Loucy (cell line): Measurements from ENCODE around the gene TM9SF2.

Experiments
- H2AFZ ChIP-seq: fragments of 200-600 bp; sonication (generic); 2 replicates; pipeline ENCODE4 v1.6.0; 2016; ENCODE audit warnings: antibody characterized with exemption, mild to moderate bottlenecking, low read length, moderate library complexity
- H3F3A ChIP-seq: fragments of 200-600 bp; 2 replicates; pipeline ENCODE4 v1.6.0; 2016; ENCODE audit warnings: antibody characterized with exemption, low read depth, mild to moderate bottlenecking
- H3K27me3 ChIP-seq: fragments of 200-600 bp; sonication (generic); 2 replicates; pipeline ENCODE4 v1.6.1; 2014; ENCODE audit warnings: low read length, mild to moderate bottlenecking; ENCODE audit not compliant: insufficient read depth, poor library complexity, severe bottlenecking
- H3K36me3 ChIP-seq: fragments of 200-600 bp; sonication (generic); 2 replicates; pipeline ENCODE4 v1.6.1; 2016; ENCODE audit warnings: low read length; ENCODE audit not compliant: insufficient read depth
- H3K4me1 ChIP-seq: fragments of 200-600 bp; sonication (generic); 2 replicates; pipeline ENCODE4 v1.5.1; 2014; ENCODE audit warnings: low read length, mild to moderate bottlenecking; ENCODE audit not compliant: insufficient read depth, poor library complexity, severe bottlenecking
- H3K4me2 ChIP-seq: fragments of 200-600 bp; sonication (generic); 2 replicates; pipeline ENCODE4 v1.6.0; 2014; ENCODE audit warnings: antibody characterized with exemption, low read length, low read depth, mild to moderate bottlenecking; ENCODE audit not compliant: poor library complexity, severe bottlenecking
- H3K4me3 ChIP-seq: fragments of 200-600 bp; sonication (generic); 2 replicates; pipeline ENCODE4 v1.5.1; 2014; ENCODE audit warnings: low read length, mild to moderate bottlenecking, mixed read lengths; ENCODE audit not compliant: poor library complexity, severe bottlenecking
- H3K79me2 ChIP-seq: fragments of 200-600 bp; sonication (generic); 2 replicates; pipeline ENCODE4 v1.6.1; 2014; ENCODE audit warnings: low read length; ENCODE audit not compliant: insufficient read depth
- H3K9ac ChIP-seq: fragments of 200-600 bp; sonication (generic); 2 replicates; pipeline ENCODE4 v1.6.0; 2014; ENCODE audit warnings: mild to moderate bottlenecking, low read depth, low read length, moderate library complexity; ENCODE audit not compliant: poor library complexity, severe bottlenecking
- H3K9me2 ChIP-seq: fragments of 200-600 bp; sonication (generic); replicated peaks from 2 replicates; pipeline ENCODE4 v1.6.1; 2016; ENCODE audit warnings: low read depth, low read length, mixed read lengths
- H3K9me3 ChIP-seq: fragments of 200-600 bp; sonication (generic); 2 replicates; pipeline ENCODE4 v1.6.1; 2014; ENCODE audit warnings: mild to moderate bottlenecking, antibody characterized with exemption, low read length, low read depth; ENCODE audit not compliant: insufficient read depth
- H4K20me1 ChIP-seq: fragments of 200-600 bp; sonication (generic); 2 replicates; pipeline ENCODE4 v1.6.0; 2014; ENCODE audit warnings: antibody characterized with exemption, low read length, mild to moderate bottlenecking; ENCODE audit not compliant: insufficient read depth, poor library complexity, severe bottlenecking
- EZH2phosphoT487 ChIP-seq: fragments of 200-600 bp; IDR thresholded peaks from 2 replicates; pipeline ENCODE4 v1.6.1; 2018; ENCODE audit warnings: antibody characterized with exemption, mild to moderate bottlenecking, moderate library complexity, borderline replicate concordance
- TF ChIP-seq, protein P1 (sequence below): fragments of 200-600 bp; sonication (generic); conservative IDR thresholded peaks from 2 replicates; pipeline ENCODE4 v1.5.1; 2014; ENCODE audit warnings: mild to moderate bottlenecking, antibody characterized with exemption, low read length

TM9SF2 gene

GRCh38 chr13:99577934-99578917 is 77.0 kb downstream of the TM9SF2 start:
- Histone ChIP-seq H3K9me2 (no peaks in the 10 kb centered on the region), H3F3A (no peaks in the 10 kb centered on the region), H3K4me3 (no peak overlapping the region), H2AFZ (no peak overlapping the region), H3K4me2 (no peak overlapping the region), H3K4me1 (no peaks in the 10 kb centered on the region), H3K9me3 (no peaks in the 10 kb centered on the region), H3K36me3 (no peaks in the 10 kb centered on the region), H4K20me1 (no peaks in the 10 kb centered on the region), H3K9ac (no peak overlapping the region), H3K79me2 (no peaks in the 10 kb centered on the region), H3K27me3 (no peaks in the 10 kb centered on the region)
- TF ChIP-seq EZH2phosphoT487, result no peak
- TF ChIP-seq, protein P1, sequence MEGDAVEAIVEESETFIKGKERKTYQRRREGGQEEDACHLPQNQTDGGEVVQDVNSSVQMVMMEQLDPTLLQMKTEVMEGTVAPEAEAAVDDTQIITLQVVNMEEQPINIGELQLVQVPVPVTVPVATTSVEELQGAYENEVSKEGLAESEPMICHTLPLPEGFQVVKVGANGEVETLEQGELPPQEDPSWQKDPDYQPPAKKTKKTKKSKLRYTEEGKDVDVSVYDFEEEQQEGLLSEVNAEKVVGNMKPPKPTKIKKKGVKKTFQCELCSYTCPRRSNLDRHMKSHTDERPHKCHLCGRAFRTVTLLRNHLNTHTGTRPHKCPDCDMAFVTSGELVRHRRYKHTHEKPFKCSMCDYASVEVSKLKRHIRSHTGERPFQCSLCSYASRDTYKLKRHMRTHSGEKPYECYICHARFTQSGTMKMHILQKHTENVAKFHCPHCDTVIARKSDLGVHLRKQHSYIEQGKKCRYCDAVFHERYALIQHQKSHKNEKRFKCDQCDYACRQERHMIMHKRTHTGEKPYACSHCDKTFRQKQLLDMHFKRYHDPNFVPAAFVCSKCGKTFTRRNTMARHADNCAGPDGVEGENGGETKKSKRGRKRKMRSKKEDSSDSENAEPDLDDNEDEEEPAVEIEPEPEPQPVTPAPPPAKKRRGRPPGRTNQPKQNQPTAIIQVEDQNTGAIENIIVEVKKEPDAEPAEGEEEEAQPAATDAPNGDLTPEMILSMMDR, result peak; percentile 56

GRCh38 chr13:99580500-99581268 is 79.4 kb downstream of the TM9SF2 start:
- H3K4me1 ChIP-seq, result no peaks in the 10 kb centered on the region
- H4K20me1 ChIP-seq, result no peaks in the 10 kb centered on the region
- no peaks in the 10 kb centered on the region for H3K27me3 ChIP-seq
- no peaks in the 10 kb centered on the region for H3K9me2 ChIP-seq
- H3K36me3 ChIP-seq, result no peaks in the 10 kb centered on the region
- H3F3A ChIP-seq, result no peaks in the 10 kb centered on the region
- no peak overlapping the region for H3K4me2 ChIP-seq
- H2AFZ ChIP-seq, result no peak overlapping the region
- TF ChIP-seq, protein P1, result no peak
- TF ChIP-seq EZH2phosphoT487, result no peak
- H3K79me2 ChIP-seq, result no peaks in the 10 kb centered on the region
- H3K9ac ChIP-seq, result no peak overlapping the region
- H3K9me3 ChIP-seq, result no peaks in the 10 kb centered on the region
- no peak overlapping the region for H3K4me3 ChIP-seq

DNA sequence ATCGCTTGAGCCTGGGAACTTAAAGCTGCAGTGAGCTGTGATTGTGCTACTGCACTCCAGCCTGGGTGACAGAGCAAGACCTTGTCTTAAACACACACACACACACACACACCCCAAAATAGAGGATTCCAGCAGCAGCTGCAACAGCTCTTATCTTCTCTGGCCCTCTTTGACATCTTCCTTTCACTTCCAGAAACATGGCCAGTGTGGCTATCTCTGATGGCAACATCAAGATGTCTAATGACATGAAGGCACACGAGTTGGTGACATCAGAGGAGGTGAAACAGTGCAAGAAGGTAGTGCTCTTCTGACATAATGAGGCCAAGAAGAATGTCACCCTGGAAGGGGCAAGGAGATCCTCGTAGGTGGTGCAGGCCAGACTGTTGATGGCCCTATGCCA is 81.2 kb downstream of the TM9SF2 start:
- no peak overlapping the region for H2AFZ ChIP-seq
- TF ChIP-seq, protein P1, result no peak
- no peak for TF ChIP-seq EZH2phosphoT487
- H3K36me3 ChIP-seq, result no peaks in the 10 kb centered on the region
- no peak overlapping the region for H3K4me3 ChIP-seq
- H3K9ac ChIP-seq, result no peak overlapping the region
- no peaks in the 10 kb centered on the region for H3F3A ChIP-seq
- no peak overlapping the region for H3K4me2 ChIP-seq
- H3K9me3 ChIP-seq, result no peaks in the 10 kb centered on the region
- H3K27me3 ChIP-seq, result no peaks in the 10 kb centered on the region
- H4K20me1 ChIP-seq, result no peaks in the 10 kb centered on the region
- no peaks in the 10 kb centered on the region for H3K9me2 ChIP-seq
- H3K4me1 ChIP-seq, result no peaks in the 10 kb centered on the region
- no peaks in the 10 kb centered on the region for H3K79me2 ChIP-seq
